ENCODE measurements around the gene TTC9. TPM values are rescaled to one million over a fixed set of nuclear protein-coding genes. Genes with fewer than 3 reads are reported as not detected.

Gene TTC9
- polyA plus RNA-seq, 2 of the 4 experiments (the other 2 are of a cell fraction): 1.3 to 2.0 TPM

GRCh38 chr14:70724110-70724509, 82.4 kb downstream of the TTC9 start (continued):
- TF ChIP-seq NFE2L2 (conservative IDR thresholded peaks at IDR 0.05; ENCODE audit: low read length) (no peak), JUN (IDR thresholded peaks at IDR 0.05) (no peak), ESRRA (IDR thresholded peaks at IDR 0.05; ENCODE audit: borderline replicate concordance, low read length) (no peak)

- ChIA-PET CTCF (interaction anchor here (0.9 kb wide), 1 partner anchor 93 kb away, joined by 4 read pairs; no protein-coding TSS in a partner anchor), POLR2A (no interaction called here)
- DNase-seq (ENCODE audit: low read depth in 1 of 2, low spot score in 1 of 2): no peak
- TF ChIP-seq MYC (IDR thresholded peaks at IDR 0.05; ENCODE audit: borderline replicate concordance, low read length) (no peak), JUN (IDR thresholded peaks at IDR 0.05) (no peak), RCOR1 (IDR thresholded peaks at IDR 0.05; ENCODE audit: low read depth, low read length) (no peak), HDAC2 (IDR thresholded peaks at IDR 0.05) (no peak), PHF8 (IDR thresholded peaks at IDR 0.05; ENCODE audit: borderline replicate concordance, low read depth) (no peak), RARB (CRISPR knock-in tag; IDR thresholded peaks at IDR 0.05) (no peak), HEYL (CRISPR knock-in tag; IDR thresholded peaks at IDR 0.05) (no peak), EP300 (IDR thresholded peaks at IDR 0.05) (no peak), HES2 (IDR thresholded peaks at IDR 0.05) (no peak), POLR2AphosphoS2 (conservative IDR thresholded peaks at IDR 0.05; ENCODE audit: low read length) (no peak), NFE2L2 (conservative IDR thresholded peaks at IDR 0.05; ENCODE audit: low read length) (no peak), KDM5A (IDR thresholded peaks at IDR 0.05) (no peak), E2F6 (IDR thresholded peaks at IDR 0.05; ENCODE audit: borderline replicate concordance, low read depth) (no peak), BHLHE40 (IDR thresholded peaks at IDR 0.05; ENCODE audit: low read depth, low read length) (no peak), RFX5 (IDR thresholded peaks at IDR 0.05) (no peak), CEBPB (IDR thresholded peaks at IDR 0.05) (no peak), CBX8 (IDR thresholded peaks at IDR 0.05) (no peak), CBX2 (IDR thresholded peaks at IDR 0.05; ENCODE audit: borderline replicate concordance, low read depth) (no peak), CHD2 (IDR thresholded peaks at IDR 0.05; ENCODE audit: low read length, partially characterized antibody) (no peak), SMC3 (IDR thresholded peaks at IDR 0.05) (no peak)
- Histone ChIP-seq H3K9me3 (no peaks in the 10 kb centered on the region), H3K27ac (no peak overlapping the region), H3K4me1 (peaks cover 16% of the 10 kb centered on the region; the same call in 1 of the 3 replicates), H3K4me3 (no peak overlapping the region), H3K4me2 (no peak overlapping the region)
- FAIRE-seq: no peak
- ATAC-seq: no peak
- 96% methylated on average over 6 of the region's 6 CpGs for WGBS (ENCODE audit: missing lambda C conversion rate)
Observed at GRCh38 chr14:70724944-70725343, 83.2 kb downstream of the TTC9 start.

Small RNA genes lying within 50 kb of the gene (small RNA-seq; reads per million reads assigned to genes)
- gene RN7SL77P: 0 reads per million in 6 experiments

Other genes starting within 250 kb of the TTC9 start
- 30.0 and 31.9 TPM in 2 replicates for gene SYNJ2BP, start 224.8 kb upstream of the TTC9 start, polyA plus RNA-seq (2011; rRNA removed)
- 13.0 to 14.8 TPM (median 14.0 TPM) in 3 replicates for gene SYNJ2BP, start 224.8 kb upstream of the TTC9 start, polyA plus RNA-seq (2017; fragmentation: RNase III; extraction: RNeasy Plus Mini Kit Qiagen cat#74134 plus additional on column Dnase treatment)
- 0.12 and 0.20 TPM in 2 replicates for gene ADAM21, start 189.7 kb upstream of the TTC9 start, polyA plus RNA-seq (2011; rRNA removed)
- gene ADAM21, start 189.7 kb upstream of the TTC9 start, polyA plus RNA-seq (2017; fragmentation: RNase III; extraction: RNeasy Plus Mini Kit Qiagen cat#74134 plus additional on column Dnase treatment): 0.04 to 0.05 TPM (median 0.04 TPM) in 3 replicates
- gene ADAM20, start 106.9 kb upstream of the TTC9 start, polyA plus RNA-seq (2011; rRNA removed): 0.05 and 0.09 TPM in 2 replicates
- 0.04 TPM in 2 of 3 replicates, not detected in the other for gene ADAM20, start 106.9 kb upstream of the TTC9 start, polyA plus RNA-seq (2017; fragmentation: RNase III; extraction: RNeasy Plus Mini Kit Qiagen cat#74134 plus additional on column Dnase treatment)
- 74.6 and 85.5 TPM in 2 replicates for gene MED6, start 41.3 kb upstream of the TTC9 start, polyA plus RNA-seq (2011; rRNA removed)
- gene MED6, start 41.3 kb upstream of the TTC9 start, polyA plus RNA-seq (2017; fragmentation: RNase III; extraction: RNeasy Plus Mini Kit Qiagen cat#74134 plus additional on column Dnase treatment): 45.1 to 53.7 TPM (median 47.5 TPM) in 3 replicates
- 8.5 and 10.2 TPM in 2 replicates for gene MAP3K9, start 167.6 kb downstream of the TTC9 start, polyA plus RNA-seq (2011; rRNA removed)
- 5.3 to 6.1 TPM (median 5.4 TPM) in 3 replicates for gene MAP3K9, start 167.6 kb downstream of the TTC9 start, polyA plus RNA-seq (2017; fragmentation: RNase III; extraction: RNeasy Plus Mini Kit Qiagen cat#74134 plus additional on column Dnase treatment)